SK-N-SH treated with all-trans-retinoic acid at 6 μM for 48 hours (cell line): Measurements from ENCODE around the gene SEPTIN7.

ENCODE experiments used
- ATAC-seq: fragments of 200-7000 bp; cut with Tn5 transposase; 3 replicates; pipeline ENCODE4 v1.9.1; 2020; ENCODE audit warnings: mild to moderate bottlenecking, moderate library complexity
- ARNTL ChIP-seq: fragments of 450-650 bp; formaldehyde crosslinking; IDR thresholded peaks from 2 replicates; pipeline ENCODE4 v1.5.0; 2020; ENCODE audit warnings: low read depth, mild to moderate bottlenecking, moderate library complexity, borderline replicate concordance
- BACH2 ChIP-seq: fragments of 250-450 bp; sonication (Bioruptor Pico); IDR thresholded peaks from 2 replicates; pipeline ENCODE4 v1.9.0; 2021; ENCODE audit warnings: mild to moderate bottlenecking, borderline replicate concordance
- CSDC2 ChIP-seq: fragments of 250-450 bp; sonication (Bioruptor Pico); IDR thresholded peaks from 2 replicates; pipeline ENCODE4 v1.5.0; 2020; ENCODE audit warnings: mild to moderate bottlenecking, moderate library complexity
- ESRRG ChIP-seq: fragments of 250-450 bp; sonication (Bioruptor Pico); IDR thresholded peaks from 2 replicates; pipeline ENCODE4 v1.6.1; 2021; ENCODE audit warnings: mild to moderate bottlenecking
- GLIS3 ChIP-seq: fragments of 250-450 bp; sonication (Bioruptor Pico); IDR thresholded peaks from 2 replicates; pipeline ENCODE4 v1.5.0; 2020; ENCODE audit warnings: mild to moderate bottlenecking, moderate library complexity
- ISL1 ChIP-seq: fragments of 250-450 bp; sonication (Bioruptor Pico); IDR thresholded peaks from 2 replicates; pipeline ENCODE4 v2.1.2; 2022; ENCODE audit warnings: mild to moderate bottlenecking, moderate library complexity
- OSR1 ChIP-seq: fragments of 250-450 bp; sonication (Bioruptor Pico); IDR thresholded peaks from 2 replicates; pipeline ENCODE4 v1.8.0; 2022; ENCODE audit warnings: moderate library complexity, mild to moderate bottlenecking, inconsistent platforms
- PATZ1 ChIP-seq: fragments of 250-450 bp; sonication (Bioruptor Pico); IDR thresholded peaks from 2 replicates; pipeline ENCODE4 v1.8.0; 2020; ENCODE audit warnings: mild to moderate bottlenecking, moderate library complexity, borderline replicate concordance
- PPARA ChIP-seq: fragments of 250-450 bp; sonication (Bioruptor Pico); IDR thresholded peaks from 2 replicates; pipeline ENCODE4 v1.5.0; 2020; ENCODE audit warnings: mild to moderate bottlenecking, borderline replicate concordance
- RARB ChIP-seq: fragments of 250-450 bp; sonication (Bioruptor Pico); IDR thresholded peaks from 2 replicates; pipeline ENCODE4 v1.8.0; 2021; ENCODE audit warnings: mild to moderate bottlenecking, moderate library complexity
- SNAI2 ChIP-seq: fragments of 250-450 bp; sonication (Bioruptor Pico); IDR thresholded peaks from 2 replicates; pipeline ENCODE4 v1.5.0; 2020; ENCODE audit warnings: mild to moderate bottlenecking, moderate library complexity
- TCF4 ChIP-seq: fragments of 250-450 bp; sonication (Bioruptor Pico); IDR thresholded peaks from 2 replicates; pipeline ENCODE4 v1.8.0; 2021; ENCODE audit warnings: mild to moderate bottlenecking, moderate library complexity, borderline replicate concordance
- ZC3H10 ChIP-seq: fragments of 250-450 bp; sonication (Bioruptor Pico); IDR thresholded peaks from 2 replicates; pipeline ENCODE4 v1.5.1; 2021; ENCODE audit warnings: mild to moderate bottlenecking, moderate library complexity
- ZFP3 ChIP-seq: fragments of 250-450 bp; sonication (Bioruptor Pico); IDR thresholded peaks from 2 replicates; pipeline ENCODE4 v1.5.0; 2020; ENCODE audit warnings: mild to moderate bottlenecking, moderate library complexity
- ZFP30 ChIP-seq: fragments of 450-650 bp; formaldehyde crosslinking; IDR thresholded peaks from 2 replicates; pipeline ENCODE4 v1.5.0; 2022; ENCODE audit warnings: mild to moderate bottlenecking, moderate library complexity
- ZNF565 ChIP-seq: fragments of 450-650 bp; formaldehyde crosslinking; conservative IDR thresholded peaks from 2 replicates; pipeline ENCODE4 v1.5.0; 2020; ENCODE audit warnings: low read depth, mild to moderate bottlenecking, moderate library complexity
- ZNF70 ChIP-seq: fragments of 450-650 bp; formaldehyde crosslinking; IDR thresholded peaks from 2 replicates; pipeline ENCODE4 v1.5.0; 2020; ENCODE audit warnings: mild to moderate bottlenecking, moderate library complexity
- ZNF8 ChIP-seq: fragments of 450-650 bp; formaldehyde crosslinking; IDR thresholded peaks from 2 replicates; pipeline ENCODE4 v1.5.0; 2020; ENCODE audit warnings: mild to moderate bottlenecking, moderate library complexity
- TF ChIP-seq, protein P1 (sequence below): fragments of 250-450 bp; sonication (Bioruptor Pico); IDR thresholded peaks from 2 replicates; pipeline ENCODE4 v1.5.0; 2020; ENCODE audit warnings: mild to moderate bottlenecking, moderate library complexity
- TF ChIP-seq, protein P2 (sequence below): fragments of 250-450 bp; sonication (Bioruptor Pico); IDR thresholded peaks from 2 replicates; pipeline ENCODE4 v1.8.0; 2021; ENCODE audit warnings: low read depth, mild to moderate bottlenecking, moderate library complexity, borderline replicate concordance
- TF ChIP-seq, protein P3 (sequence below): fragments of 250-450 bp; sonication (Bioruptor Pico); IDR thresholded peaks from 2 replicates; pipeline ENCODE4 v1.5.1; 2021; ENCODE audit warnings: mild to moderate bottlenecking, moderate library complexity

SEPTIN7 gene

DNA sequence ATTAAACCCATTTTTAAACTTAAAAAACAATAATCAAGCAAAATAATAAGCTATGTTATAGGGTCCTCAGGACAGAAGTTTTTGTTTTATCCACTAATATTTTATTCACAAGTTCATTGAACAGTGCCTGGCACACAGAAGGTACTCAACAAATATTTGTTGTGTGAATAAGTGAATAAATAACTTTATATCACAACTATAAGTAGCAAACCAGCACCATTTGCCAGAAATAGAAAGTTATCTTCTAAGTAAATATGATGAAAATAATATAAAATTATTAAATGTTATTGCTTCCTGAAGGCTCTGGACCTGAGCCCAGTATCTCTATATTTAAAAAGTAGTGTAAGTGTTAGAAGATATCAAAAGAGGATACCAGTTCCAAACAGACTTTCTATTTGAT lies 29.1 kb upstream of the SEPTIN7 start (continued):
- TF ChIP-seq, protein P1, sequence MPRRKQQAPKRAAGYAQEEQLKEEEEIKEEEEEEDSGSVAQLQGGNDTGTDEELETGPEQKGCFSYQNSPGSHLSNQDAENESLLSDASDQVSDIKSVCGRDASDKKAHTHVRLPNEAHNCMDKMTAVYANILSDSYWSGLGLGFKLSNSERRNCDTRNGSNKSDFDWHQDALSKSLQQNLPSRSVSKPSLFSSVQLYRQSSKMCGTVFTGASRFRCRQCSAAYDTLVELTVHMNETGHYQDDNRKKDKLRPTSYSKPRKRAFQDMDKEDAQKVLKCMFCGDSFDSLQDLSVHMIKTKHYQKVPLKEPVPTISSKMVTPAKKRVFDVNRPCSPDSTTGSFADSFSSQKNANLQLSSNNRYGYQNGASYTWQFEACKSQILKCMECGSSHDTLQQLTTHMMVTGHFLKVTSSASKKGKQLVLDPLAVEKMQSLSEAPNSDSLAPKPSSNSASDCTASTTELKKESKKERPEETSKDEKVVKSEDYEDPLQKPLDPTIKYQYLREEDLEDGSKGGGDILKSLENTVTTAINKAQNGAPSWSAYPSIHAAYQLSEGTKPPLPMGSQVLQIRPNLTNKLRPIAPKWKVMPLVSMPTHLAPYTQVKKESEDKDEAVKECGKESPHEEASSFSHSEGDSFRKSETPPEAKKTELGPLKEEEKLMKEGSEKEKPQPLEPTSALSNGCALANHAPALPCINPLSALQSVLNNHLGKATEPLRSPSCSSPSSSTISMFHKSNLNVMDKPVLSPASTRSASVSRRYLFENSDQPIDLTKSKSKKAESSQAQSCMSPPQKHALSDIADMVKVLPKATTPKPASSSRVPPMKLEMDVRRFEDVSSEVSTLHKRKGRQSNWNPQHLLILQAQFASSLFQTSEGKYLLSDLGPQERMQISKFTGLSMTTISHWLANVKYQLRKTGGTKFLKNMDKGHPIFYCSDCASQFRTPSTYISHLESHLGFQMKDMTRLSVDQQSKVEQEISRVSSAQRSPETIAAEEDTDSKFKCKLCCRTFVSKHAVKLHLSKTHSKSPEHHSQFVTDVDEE (CRISPR knock-in tag): no peak
- TF ChIP-seq SNAI2 (CRISPR knock-in tag) (no peak), OSR1 (CRISPR knock-in tag) (no peak), ESRRG (CRISPR knock-in tag) (no peak), PPARA (CRISPR knock-in tag) (no peak), ZNF8 (CRISPR knock-in tag) (no peak), PATZ1 (CRISPR knock-in tag) (no peak), ZC3H10 (CRISPR knock-in tag) (no peak), ZNF70 (CRISPR knock-in tag) (no peak), RARB (CRISPR knock-in tag) (no peak)

DNA sequence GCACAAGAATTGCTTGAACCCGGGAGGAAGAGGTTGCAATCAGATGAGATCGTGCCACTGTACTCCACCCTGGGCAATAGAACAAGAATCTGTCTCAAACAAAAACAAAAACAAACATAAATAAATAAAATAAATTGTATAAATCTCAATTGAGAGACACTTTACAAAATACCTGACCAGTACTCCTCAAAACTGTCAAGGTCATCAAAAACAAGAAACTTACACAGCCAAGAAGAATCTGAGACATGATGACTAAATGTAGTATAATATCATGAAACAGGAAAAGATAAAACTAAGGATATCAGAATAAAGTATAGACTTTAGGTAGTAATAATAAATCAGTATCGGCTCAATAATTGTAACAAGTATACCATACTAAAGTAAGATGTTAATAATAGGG lies 26.9 kb upstream of the SEPTIN7 start:
- ATAC-seq: no peak
- TF ChIP-seq, protein P2, sequence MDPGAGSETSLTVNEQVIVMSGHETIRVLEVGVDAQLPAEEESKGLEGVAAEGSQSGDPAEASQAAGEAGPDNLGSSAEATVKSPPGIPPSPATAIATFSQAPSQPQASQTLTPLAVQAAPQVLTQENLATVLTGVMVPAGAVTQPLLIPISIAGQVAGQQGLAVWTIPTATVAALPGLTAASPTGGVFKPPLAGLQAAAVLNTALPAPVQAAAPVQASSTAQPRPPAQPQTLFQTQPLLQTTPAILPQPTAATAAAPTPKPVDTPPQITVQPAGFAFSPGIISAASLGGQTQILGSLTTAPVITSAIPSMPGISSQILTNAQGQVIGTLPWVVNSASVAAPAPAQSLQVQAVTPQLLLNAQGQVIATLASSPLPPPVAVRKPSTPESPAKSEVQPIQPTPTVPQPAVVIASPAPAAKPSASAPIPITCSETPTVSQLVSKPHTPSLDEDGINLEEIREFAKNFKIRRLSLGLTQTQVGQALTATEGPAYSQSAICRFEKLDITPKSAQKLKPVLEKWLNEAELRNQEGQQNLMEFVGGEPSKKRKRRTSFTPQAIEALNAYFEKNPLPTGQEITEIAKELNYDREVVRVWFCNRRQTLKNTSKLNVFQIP: no peak
- no peak for TF ChIP-seq ZFP3 (CRISPR knock-in tag)
- no peak for TF ChIP-seq TCF4 (CRISPR knock-in tag)
- TF ChIP-seq GLIS3 (CRISPR knock-in tag): no peak
- TF ChIP-seq ISL1 (CRISPR knock-in tag): no peak
- TF ChIP-seq ZC3H10 (CRISPR knock-in tag): no peak
- TF ChIP-seq PPARA (CRISPR knock-in tag): no peak
- TF ChIP-seq ARNTL (CRISPR knock-in tag): no peak
- TF ChIP-seq OSR1 (CRISPR knock-in tag): no peak
- no peak for TF ChIP-seq BACH2 (CRISPR knock-in tag)
- TF ChIP-seq ZNF8 (CRISPR knock-in tag): no peak
- no peak for TF ChIP-seq ZNF70 (CRISPR knock-in tag)
- TF ChIP-seq, protein P3, sequence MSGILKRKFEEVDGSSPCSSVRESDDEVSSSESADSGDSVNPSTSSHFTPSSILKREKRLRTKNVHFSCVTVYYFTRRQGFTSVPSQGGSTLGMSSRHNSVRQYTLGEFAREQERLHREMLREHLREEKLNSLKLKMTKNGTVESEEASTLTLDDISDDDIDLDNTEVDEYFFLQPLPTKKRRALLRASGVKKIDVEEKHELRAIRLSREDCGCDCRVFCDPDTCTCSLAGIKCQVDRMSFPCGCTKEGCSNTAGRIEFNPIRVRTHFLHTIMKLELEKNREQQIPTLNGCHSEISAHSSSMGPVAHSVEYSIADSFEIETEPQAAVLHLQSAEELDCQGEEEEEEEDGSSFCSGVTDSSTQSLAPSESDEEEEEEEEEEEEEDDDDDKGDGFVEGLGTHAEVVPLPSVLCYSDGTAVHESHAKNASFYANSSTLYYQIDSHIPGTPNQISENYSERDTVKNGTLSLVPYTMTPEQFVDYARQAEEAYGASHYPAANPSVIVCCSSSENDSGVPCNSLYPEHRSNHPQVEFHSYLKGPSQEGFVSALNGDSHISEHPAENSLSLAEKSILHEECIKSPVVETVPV (CRISPR knock-in tag): no peak
- TF ChIP-seq RARB (CRISPR knock-in tag): no peak
- TF ChIP-seq ZFP30: no peak

GRCh38 chr7:35776686-35777085 lies 24.2 kb upstream of the SEPTIN7 start:
- TF ChIP-seq ZNF565 (no peak), CSDC2 (no peak)
- TF ChIP-seq, all 23 proteins: peak for 0
- ATAC-seq: no peak

DNA sequence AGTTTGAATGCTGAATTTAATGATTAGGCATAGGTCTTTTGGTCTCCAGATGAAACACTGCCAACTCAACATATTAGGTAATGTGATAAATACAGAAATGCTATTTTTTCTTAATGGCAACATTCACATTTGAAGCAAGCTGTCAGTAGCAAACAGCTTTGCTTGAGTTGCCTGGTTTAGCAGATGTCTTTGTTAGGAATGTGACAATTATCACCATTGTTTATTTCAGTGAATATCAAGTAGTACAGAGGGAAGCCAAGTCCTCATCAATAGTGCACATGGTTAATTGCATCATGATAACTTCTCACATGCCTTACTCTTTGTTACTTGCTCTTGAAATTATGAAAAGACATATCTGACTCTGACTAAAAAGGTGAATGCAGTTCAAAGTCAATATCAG lies 23.7 kb upstream of the SEPTIN7 start:
- no peak for TF ChIP-seq TCF4 (CRISPR knock-in tag)
- no peak for TF ChIP-seq ZNF565
- TF ChIP-seq ESRRG (CRISPR knock-in tag): no peak
- TF ChIP-seq ISL1 (CRISPR knock-in tag): no peak
- no peak for TF ChIP-seq CSDC2
- no peak for TF ChIP-seq PATZ1 (CRISPR knock-in tag)
- no peak for TF ChIP-seq OSR1 (CRISPR knock-in tag)
- no peak for TF ChIP-seq ARNTL (CRISPR knock-in tag)
- no peak for TF ChIP-seq ZNF70 (CRISPR knock-in tag)
- no peak for ATAC-seq
